ENCODE results near the gene LRCOL1.

Gene LRCOL1

DNA sequence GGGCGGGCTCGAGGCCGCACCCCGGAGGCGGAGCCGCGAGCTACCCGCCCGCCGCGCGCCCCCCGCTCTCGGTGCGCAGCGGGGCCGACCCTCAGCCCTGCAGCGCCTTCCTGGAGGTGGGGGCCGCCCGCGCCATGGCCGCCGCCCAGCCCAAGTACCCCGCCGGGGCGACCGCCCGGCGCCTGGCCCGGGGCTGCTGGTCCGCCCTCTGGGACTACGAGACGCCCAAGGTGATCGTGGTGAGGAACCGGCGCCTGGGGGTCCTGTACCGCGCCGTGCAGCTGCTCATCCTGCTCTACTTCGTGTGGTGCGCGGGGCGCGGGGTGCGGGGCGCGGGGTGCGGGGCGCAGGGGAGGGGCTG lies 8.3 kb upstream of the LRCOL1 start, which contains the start of gene P2RX2:
Gene P2RX2 (plus strand): TSS at position 94 of the 361 bp plus-strand sequence. CDS start 41 bp downstream, at position 135.
- DNase-seq: no peak

DNA sequence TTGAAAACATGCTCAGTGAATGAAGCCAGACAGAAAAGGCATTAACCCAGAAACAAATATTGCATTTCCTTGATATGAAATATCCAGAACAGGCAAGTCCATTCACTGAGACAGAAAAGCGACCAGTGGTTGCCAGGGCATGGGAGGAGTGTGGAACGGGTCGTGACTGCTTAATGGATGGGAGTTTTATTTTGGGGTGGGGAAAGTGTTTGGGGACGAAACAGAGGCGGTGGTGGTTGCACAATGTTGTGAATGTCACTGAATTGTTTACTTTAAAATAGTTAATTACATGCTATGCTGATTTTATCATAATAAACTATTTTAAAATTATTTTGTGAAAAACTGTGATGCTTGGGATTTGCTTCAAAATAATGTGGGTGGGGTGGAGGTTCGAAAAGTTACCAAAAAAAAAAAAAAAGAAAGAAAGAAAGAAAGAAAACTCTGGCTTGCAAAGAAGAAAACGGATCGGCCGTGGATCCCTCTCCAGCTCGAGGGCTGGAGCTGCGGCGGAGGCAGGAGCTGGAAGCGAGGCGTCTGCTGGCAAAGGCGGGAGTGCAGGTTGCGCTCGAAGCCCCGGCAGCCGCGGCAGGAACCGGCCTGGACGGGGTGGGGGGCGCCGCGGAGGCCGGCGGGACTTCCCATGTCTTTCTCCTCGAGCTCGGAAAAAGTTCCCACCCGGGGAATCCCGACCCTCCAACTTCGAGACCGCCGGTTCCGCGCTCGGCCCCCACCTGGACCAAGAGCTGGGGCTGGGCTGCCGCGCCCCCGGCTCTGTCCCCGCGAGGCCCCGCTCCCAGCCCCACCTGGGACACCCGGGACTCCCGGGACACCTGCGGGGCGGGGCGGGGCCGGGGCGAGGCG lies 7.7 kb upstream of the LRCOL1 start:
- no peak for DNase-seq

DNA sequence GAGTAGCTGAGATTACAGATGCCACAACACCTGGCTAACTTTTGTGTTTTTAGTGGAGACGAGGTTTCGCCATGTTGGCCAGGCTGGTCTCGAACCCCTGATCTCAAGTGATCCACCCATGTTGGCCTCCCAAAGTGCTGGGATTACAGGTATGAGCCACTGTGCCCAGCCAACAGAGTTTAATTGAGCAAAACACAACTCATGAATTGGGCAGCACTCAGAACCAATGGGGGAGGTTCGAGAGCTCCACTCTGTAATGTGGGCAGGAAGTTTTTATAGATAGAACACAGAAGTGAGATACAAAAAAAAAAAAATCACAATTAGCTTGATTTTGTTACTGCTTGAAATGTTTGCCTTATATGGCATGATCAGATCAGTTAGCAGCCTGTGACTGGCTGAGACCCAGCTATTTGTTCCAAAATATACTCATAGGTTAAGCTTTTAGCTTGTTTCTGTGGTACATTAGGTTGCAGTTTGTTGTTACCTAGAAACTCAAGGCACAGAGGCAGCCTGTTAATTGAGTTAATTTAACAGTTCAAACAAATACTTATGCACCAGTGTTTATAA lies 6.8 kb upstream of the LRCOL1 start:
- DNase-seq: no peak

DNA sequence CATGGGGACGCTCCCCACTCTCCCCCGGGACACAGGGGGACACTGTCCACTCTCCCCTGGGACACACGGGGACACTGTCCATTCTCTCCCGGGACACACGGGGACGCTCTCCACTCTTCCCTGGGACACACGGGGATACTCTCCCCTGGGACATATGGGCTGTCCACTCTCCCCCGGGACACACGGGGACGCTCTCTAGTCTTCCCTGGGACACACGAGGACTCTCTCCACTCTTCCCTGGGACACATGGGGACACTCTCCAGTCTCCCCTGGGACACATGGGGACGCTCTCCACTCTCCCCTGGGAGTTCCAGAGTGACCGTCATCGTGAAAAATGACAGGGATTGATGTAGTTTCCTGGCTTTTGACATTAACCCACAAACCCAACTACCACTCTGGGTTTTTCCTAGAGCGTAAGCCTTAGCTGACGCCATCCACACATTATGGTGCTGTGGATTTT lies 5.2 kb upstream of the LRCOL1 start:
- DNase-seq: no peak

DNA sequence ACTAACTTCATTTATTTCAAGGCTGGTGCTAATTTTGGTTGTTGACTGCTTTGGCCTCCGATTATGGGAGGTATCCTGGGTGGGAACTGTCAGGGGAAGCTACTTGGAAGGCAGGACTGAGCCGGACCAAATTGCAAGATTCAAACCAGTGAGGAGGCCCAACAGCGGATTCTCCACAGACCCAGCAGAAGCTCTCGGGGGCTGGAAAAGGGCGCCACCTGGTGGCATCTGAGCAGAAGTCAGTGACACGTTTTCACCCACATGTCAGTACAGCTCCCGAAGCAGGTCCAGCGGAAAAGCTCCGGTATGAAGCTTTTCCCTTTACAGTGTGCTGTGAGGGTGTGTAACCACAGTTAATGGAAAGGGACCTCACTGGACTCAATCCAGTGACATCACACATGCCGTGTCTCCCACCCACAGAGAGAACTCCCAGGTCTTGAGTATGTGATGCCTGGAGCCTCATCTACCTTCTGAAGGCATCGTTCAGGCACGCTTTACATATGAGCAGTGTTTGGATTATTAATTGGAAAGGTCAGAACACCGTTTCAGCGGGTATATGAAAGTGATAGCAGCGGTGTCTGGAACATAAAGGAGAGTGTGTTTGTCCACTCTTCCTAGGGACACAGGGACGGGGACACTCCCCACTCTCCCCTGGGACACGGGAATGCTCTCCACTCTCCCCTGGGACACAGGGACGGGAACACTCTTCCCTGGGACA lies 4.6 kb upstream of the LRCOL1 start:
- DNase-seq: peak; percentile 86

DNA sequence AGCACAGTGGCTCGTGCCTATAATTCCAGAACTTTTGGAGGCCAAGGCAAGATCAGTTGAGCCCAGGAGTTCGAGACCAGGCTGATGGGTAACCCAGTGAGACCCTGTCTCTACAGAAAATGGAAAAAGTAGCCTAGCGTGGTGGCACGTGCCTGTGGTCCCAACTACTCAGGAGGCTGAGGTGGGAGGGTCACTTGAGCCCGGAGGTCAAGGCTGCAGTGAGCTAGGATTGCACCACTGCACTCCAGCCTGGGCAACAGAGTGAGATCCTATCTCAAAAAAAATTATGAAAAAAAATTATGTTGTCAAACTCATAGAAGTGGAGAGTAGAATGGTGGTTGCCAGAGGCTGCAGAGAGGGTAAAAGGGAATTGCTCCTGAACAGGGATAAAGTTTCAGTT lies 3.6 kb upstream of the LRCOL1 start:
- no peak for DNase-seq

DNA sequence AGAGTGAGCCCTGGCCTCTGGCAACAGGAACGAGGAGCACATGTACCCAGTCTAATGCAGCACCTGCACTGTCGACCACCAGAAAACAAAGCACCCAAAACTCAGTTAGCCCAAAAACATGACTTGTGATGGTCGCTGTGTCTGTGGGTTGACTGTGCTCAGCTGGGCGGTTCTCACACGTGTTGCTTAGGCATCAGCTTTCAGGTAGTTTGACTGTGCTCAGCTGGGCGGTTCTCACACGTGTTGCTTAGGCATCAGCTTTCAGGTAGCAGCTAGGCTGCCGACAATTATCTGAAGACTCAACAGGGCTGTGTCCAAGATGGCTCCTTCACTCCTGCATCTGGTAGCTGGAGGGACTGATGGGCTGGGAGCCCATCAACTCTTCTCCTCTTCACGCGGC lies 1.2 kb upstream of the LRCOL1 start:
- DNase-seq: no peak

DNA sequence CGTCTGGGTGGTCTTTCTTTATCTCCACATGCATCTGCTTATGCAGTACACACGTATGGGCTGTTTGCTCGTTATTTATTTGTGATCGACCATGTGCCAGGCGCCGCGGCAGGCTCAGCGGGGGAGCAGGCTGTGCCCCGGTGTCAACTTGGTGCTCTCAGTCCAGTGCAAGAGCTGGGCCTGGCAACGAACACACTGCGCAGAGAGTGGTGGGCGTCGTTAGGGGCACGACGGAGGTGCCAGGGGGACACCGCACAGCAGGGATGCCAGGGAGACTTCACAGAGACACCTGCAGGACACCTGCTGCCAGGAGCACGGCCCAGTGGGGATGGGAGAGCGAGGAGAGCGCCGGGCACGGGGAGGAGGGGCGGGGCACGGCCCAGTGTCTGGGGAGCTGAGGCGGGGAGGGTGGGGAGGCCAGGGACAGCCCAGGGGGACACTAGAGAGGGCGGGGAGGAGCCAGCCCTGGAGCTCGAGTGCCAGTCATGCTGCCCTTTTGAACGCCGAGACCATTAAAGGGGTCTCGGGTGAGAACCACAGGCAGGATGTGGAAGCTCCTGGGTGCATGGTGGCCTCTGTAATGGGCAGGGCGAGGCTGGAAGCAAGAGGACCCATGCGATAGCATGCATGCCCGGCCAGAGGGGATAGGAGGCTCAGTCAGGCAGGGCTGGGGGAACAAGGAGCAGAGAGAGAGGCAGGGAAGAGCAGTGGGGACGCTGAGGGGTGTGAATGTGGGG lies 652 bp upstream of the LRCOL1 start:
- DNase-seq: no peak

DNA sequence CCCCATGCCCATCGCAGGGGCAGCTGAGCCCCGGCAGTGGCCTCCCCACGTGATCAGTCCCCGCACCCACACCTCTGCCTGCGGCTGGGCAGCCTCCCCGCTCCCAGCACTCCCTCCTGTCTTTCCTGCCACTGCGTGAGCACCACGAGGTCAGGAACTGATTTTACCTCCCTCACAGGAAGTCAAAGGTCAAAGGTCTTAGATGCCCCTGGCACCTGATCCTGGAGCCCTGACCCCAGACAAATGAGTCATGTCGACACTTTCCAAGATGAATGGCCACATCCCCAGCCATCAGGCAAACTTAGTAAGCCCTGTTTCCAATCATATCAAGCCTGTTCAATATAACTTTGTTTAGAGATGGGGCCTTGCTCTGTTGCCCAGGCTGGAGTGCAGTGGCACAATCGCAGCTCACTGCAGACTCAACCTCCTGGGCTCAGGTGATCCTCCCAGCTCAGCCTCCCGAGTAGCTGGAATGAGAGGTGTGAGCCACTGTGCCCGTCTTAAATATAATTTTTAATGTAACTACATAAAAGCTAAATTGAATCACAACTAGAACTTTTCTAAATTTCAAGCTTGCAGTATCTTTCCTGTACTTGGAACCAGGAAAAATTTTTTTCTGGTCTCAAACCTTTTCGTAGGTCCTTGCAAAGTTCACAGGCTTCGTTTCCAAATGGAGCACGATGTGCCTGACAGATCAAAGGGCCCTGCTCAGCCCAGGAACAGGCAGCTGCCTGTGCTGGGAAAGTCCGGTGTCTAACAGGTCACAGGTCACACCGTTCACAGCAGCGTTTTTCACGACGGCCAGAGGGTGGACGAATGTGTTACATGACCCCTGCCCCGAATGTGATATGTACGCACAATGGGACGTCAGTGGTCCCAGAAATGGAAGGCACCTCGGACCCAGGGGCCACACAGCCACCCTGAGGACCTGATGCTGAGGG lies 1.9 kb downstream of the LRCOL1 start:
- no peak for DNase-seq

DNA sequence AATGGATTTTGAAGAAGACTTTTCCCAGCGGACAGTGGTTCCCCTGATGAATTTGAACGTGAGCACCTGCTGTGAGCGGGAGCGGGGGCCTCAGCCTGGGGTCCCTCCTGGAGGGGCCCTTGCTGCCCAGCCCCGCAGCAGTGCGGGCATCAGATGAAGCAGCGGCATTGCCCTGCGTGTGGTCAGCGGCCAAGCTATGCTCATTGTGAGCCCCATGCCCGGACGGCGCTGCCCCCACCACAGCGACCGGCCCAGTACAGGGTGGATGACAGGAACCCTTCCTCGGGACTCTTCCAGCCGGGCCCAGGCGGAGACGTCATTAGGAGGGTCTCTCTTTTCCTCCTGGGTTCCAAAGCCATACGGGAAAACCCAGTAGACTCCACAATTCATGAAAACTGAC lies 3.5 kb downstream of the LRCOL1 start:
- DNase-seq: no peak

DNA sequence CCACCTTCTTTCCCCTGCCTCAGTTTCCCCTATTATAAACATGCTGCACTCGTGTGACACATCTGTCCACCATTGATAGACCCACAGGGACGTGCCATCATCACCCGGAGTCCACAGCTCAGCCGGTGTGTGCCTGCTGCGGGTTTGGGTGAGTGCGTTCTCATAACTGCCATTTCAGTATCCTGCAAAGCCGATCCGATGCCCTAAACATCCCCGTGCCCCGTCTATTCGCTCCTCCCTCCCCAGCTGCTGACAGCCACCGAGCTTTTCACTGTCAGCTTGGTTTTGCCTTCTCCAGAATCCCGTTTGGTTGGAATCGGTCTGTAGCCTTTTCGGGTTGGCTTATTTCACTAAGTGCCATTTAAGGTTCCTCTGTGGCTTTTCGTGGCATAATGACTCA lies 3.9 kb downstream of the LRCOL1 start:
- no peak for DNase-seq

DNA sequence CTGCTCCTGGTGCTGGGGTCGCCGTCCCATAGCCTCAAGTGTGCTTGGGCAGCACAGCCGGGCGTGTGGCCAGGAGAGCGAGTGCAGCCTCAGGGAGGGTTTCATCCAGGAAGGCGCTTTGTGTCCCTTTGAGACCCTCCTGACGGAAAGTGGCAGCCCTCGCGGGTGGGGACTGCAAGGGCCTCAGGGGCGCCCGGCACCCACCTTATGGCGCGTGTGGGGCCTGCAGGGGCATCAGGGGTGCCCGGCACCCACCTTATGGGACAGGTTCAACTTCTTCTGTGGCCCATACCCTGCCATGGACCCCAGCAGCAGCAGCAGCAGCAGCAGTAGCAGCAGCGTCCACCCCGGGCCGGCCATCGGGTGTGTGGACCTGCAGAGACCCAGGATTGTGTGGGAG lies 4.5 kb downstream of the LRCOL1 start:
- DNase-seq: no peak

DNA sequence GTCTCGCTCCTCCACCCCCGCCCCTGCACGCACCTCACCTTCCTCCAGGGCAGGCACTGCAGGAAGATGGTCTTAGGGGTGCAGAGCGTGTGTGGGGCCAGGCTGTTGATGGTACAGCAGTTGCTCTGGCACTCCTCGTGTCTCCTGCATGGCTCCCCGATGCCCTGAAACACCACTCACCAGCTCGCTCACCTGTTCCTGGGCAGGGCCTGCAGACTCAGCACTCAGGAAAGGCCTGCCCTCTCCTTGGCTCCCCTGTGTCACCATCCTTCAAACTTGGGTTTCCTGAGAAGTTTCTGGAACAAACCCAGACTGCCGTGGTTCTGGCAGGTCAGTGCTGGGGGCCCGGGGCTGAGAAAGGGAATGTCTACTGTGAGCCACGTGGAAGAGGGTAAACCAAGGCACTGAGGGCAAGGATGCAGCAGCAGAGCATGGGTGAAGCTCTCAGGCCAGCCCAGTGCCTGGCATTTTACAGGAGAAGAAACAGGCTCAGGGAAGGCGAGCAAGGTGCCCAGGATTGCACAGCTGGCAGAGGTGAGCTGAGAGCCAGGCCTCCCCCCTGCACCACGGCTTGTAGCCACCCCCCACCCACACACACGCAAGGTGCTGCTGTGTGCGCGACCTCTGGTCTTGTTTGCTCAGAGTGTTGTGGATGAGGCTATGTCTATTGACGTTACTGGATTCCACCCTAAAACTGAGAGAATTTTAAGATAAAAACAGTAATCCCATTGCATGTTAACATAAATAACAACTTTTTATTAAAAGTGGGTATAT lies 5.5 kb downstream of the LRCOL1 start:
- DNase-seq: no peak

DNA sequence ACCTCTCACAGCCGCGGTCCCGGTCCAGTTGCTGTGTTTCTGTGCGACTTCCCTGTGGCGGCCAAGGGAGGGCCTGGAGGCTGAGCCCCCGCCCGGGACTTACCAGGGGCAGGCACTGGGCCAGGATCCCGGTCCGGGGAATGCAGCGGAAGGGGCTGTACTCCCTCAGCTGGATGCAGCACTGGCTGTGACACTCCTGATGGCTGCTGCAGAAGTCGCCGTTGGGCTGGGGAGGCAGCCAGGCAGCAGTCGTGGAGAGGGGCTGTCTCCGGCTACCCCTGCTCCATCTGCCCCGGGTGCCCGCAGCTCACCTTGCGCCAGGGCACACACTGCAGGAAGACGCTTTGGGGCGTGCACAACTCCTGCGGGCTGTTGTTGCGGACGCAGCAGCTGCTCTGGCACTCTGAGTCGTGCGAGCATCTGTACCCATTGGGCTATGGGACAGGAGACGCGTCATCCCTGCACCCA lies 6.2 kb downstream of the LRCOL1 start:
- no peak for DNase-seq

DNA sequence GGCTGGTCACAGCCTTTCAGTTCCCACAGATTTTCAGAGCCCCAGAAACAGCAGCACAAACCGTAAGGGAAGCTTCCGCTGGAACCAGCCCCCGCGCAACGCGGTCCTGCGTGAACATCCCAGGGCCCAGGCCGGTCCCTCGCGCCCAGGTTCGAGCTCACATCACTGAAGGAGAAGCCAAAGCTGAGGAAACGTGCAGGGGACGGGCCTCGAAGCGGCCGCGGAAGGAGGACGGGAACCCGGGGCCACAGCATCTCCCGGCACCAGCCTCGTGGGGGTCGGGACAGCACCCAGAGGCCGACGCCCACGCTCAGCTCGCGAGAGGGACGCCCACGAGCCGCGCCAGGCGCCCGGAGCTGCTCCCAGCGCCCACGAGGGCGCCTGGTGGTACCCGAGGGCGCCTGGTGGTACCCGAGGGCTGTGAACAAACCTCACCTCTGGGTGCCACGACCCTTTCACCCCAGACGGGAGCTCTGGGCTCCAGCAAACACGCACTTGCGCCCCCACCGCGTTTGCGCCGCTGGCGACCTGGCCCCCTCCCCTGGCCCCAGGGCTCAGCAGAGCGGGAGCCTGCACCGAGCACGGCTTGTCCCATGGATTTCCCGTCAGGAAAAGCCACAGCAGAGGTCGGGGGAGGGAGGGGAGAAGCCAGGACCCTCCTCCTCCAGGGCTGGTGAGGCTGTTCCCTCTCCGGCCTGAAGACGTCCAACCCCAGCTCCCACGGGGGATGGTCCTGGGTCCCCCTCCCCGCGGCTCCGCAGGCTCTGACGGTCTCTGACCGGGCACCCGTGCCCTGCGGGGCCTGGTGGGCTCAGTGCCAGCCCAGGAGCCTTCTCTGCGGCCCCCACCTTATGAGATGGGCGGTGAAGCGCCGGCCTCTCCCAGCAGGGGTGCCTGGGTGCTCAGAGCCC lies 6.9 kb downstream of the LRCOL1 start:
- no peak for DNase-seq

DNA sequence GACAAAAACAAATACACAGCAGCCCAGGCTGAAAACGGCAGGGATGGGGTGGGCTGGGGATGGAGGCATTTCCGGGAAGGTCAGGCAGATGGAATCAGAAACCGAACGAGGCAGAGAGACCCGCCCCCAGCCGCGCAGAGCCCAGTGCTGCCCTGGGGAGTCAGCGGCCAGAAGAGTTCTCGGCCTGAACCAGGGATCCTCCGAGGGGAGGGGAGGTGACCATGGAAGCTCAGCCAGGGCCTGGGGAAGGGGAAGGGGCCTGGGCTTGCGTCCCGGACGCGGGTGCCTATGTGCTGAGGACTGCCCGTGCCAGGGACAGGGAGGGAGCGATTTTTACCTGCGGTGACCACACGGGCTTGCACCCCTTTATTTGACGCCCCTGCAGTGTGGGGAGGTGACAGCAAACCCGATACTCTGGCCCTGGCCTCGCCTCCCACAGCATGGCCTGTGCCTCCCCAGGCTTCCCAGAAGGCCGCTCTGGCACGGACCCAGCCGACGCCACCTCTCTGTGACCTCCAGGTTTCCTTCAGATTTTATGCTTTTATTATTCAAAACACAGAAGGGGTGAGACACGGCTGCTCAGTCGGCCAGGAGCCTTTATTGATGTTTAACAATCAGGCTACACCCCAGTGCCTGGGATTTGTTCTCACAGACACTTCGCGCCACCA lies 7.7 kb downstream of the LRCOL1 start:
- no peak for DNase-seq

DNA sequence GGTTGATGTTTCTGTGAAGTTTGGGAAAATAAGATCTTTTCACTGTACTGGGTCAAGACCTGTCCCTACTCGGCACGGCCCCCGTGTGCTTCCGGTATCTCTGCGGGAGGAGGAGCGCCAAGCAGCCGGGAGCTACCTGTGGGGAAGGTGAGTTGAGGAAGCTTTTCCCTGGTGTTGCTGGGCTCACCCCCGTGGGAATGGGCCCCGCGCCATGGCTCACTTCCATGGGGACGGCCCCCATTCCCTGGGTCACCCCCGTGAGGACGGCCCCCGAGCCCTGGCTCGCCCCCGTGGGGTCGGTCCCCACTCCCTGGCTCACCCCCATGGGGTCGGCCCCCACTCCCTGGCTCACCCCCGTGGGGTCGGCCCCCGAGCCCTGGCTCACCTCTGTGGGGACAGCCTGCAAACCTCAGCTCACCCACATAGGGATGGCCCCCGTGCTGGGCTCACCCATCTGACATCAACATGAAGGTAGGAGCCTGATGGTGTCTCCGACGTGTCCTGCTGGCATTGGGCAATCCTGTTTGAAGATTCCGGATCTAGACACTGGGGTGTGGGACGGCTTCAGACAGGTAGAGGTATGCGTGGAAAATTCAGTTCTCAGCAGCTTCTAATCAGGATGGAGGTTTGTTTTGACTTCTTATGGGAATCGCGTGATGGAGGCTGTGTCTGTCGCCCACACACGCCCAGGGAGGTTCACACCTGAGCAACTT lies 9.1 kb downstream of the LRCOL1 start:
- DNase-seq: no peak
